SH-SY5Y (cell line): ENCODE measurements around the gene NDUFS7.

Source experiments
- GATA2 ChIP-seq: IDR thresholded peaks from 2 replicates; pipeline ENCODE4 v1.6.1; 2011; ENCODE audit warnings: mild to moderate bottlenecking, low read depth, low read length
- GATA3 ChIP-seq: IDR thresholded peaks from 2 replicates; pipeline ENCODE4 v1.6.1; 2011; ENCODE audit warnings: low read depth, mild to moderate bottlenecking, low read length, moderate library complexity

DNA sequence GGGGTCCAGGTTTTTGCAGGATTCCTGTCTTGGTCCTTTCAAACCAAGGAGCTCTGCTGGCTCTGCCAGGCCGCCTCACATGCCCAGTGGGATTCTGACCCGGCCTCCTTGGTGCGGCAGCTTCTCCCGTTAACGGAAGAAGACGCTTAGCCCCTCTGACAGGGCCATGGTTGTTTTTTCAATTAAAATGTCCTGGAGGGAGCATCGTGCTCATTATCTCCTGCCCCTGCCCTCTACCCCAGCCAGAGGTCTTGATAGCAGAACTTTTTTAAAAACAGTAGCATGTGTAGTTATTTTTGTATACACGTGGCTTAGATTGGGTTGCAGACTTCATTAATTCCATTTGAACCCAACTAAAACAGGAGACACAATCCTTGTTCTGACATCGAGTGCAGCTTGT is 43.0 kb downstream of the NDUFS7 start:
- TF ChIP-seq GATA2 (no peak), GATA3 (no peak)
